H1 (cell line): ENCODE results near the gene DOK1. TPM values are rescaled to one million over a fixed set of nuclear protein-coding genes. Genes with fewer than 3 reads are reported as not detected.

Source experiments
- CTCF ChIA-PET: fragments of 300-600 bp; sonication (Branson Sonifier 250); formaldehyde crosslinking; loops from one replicate; lab custom pipeline; 2021; ENCODE audit not compliant: partially characterized antibody; lab: Charles Lee
- POLR2A ChIA-PET: fragments of 300-600 bp; sonication (Branson Sonifier 250); formaldehyde crosslinking; loops from one replicate; lab custom pipeline; 2021; ENCODE audit warnings: inconsistent platforms; ENCODE audit not compliant: partially characterized antibody; lab: Charles Lee
- DNase-seq, 2 experiments: peaks; one replicate each; pipeline versions ENCODE4 v3.0.0 to v3.0.0-alpha.2; 2010 to 2022; ENCODE audit warnings: low spot score in 2 of 2, low read depth in 1 of 2, mixed read lengths in 1 of 2
- FAIRE-seq: peaks from 2 replicates; lab custom pipeline; 2011; peaks lifted over from hg19 to GRCh38; lab: Jason Lieb, UNC
- H2AFZ ChIP-seq: 2 replicates; pipeline ENCODE4 v1.8.1; 2012; ENCODE audit warnings: low read length, inconsistent platforms
- H2AK5ac ChIP-seq: 2 replicates; pipeline ENCODE4 v1.6.1; 2013; ENCODE audit warnings: low read depth, low read length
- H2BK120ac ChIP-seq: replicated peaks from 2 replicates; pipeline ENCODE3; 2013; ENCODE audit warnings: low read depth, low read length, inconsistent platforms
- H2BK12ac ChIP-seq: 2 replicates; pipeline ENCODE4 v1.6.1; 2013; ENCODE audit warnings: low read depth, low read length
- H2BK15ac ChIP-seq: 2 replicates; pipeline ENCODE4 v1.6.1; 2013; ENCODE audit warnings: low read length
- H2BK20ac ChIP-seq: 2 replicates; pipeline ENCODE4 v1.6.1; 2013; ENCODE audit warnings: low read length
- H2BK5ac ChIP-seq: 2 replicates; pipeline ENCODE4 v1.6.1; 2013; ENCODE audit warnings: low read depth, low read length
- H3K14ac ChIP-seq: 2 replicates; pipeline ENCODE4 v1.6.1; 2013; ENCODE audit warnings: inconsistent platforms; ENCODE audit not compliant: insufficient read length
- H3K18ac ChIP-seq: 2 replicates; pipeline ENCODE4 v1.6.1; 2013; ENCODE audit warnings: low read length; ENCODE audit errors: extremely low read depth
- H3K23ac ChIP-seq: 2 replicates; pipeline ENCODE4 v1.6.1; 2013; ENCODE audit warnings: inconsistent platforms; ENCODE audit not compliant: insufficient read length
- H3K23me2 ChIP-seq: 2 replicates; pipeline ENCODE4 v1.6.1; 2013; ENCODE audit warnings: low read depth, low read length
- H3K27ac ChIP-seq: 2 replicates; pipeline ENCODE4 v1.6.1; 2011; ENCODE audit warnings: low read depth, low read length, inconsistent platforms
- H3K27me3 ChIP-seq, 4 experiments: replicated peaks in 1 of 4; 1 replicate in 1 of 4; 2 replicates in 3 of 4; pipeline versions ENCODE4 v1.6.1 to v1.8.1; 2011 to 2013; ENCODE audit warnings: low read length in 3 of 4, mild to moderate bottlenecking in 3 of 4, inconsistent platforms in 2 of 4, mixed read lengths in 2 of 4, moderate library complexity in 1 of 4; ENCODE audit not compliant: control insufficient read depth in 3 of 4, insufficient read depth in 3 of 4; ENCODE audit errors: extremely low read depth in 1 of 4
- H3K36me3 ChIP-seq, 4 experiments: 2 replicates each; pipeline versions ENCODE4 v1.6.1 to v1.8.1; 2011 to 2013; ENCODE audit warnings: mild to moderate bottlenecking in 4 of 4, low read length in 3 of 4, moderate library complexity in 2 of 4, control low read depth in 1 of 4, inconsistent platforms in 1 of 4; ENCODE audit not compliant: insufficient read depth in 4 of 4, control insufficient read depth in 2 of 4
- H3K4ac ChIP-seq: replicated peaks from 2 replicates; pipeline ENCODE3; 2013; ENCODE audit warnings: low read length, low read depth, mixed read lengths, inconsistent platforms; ENCODE audit not compliant: insufficient read length
- H3K4me1 ChIP-seq, 4 experiments: replicated peaks in 1 of 4; 1 replicate in 1 of 4; 2 replicates in 3 of 4; pipeline versions ENCODE4 v1.6.1 to v1.8.1; 2011 to 2013; ENCODE audit warnings: low read length in 3 of 4, inconsistent platforms in 2 of 4, mixed read lengths in 1 of 4; ENCODE audit not compliant: insufficient read depth in 4 of 4, control insufficient read depth in 3 of 4
- H3K4me2 ChIP-seq, 2 experiments: 2 replicates each; pipeline versions ENCODE4 v1.6.1 to v1.8.1; 2011 to 2013; ENCODE audit warnings: low read depth in 2 of 2, low read length in 2 of 2, control low read depth in 1 of 2, inconsistent platforms in 1 of 2, mild to moderate bottlenecking in 1 of 2; ENCODE audit not compliant: insufficient read depth in 1 of 2
- H3K4me3 ChIP-seq, 4 experiments: fragments of 200-600, 300-600 bp in 1 of 4; sonication (generic), shearing (Covaris generic), sonication (Bioruptor Twin) in 1 of 4; 2 replicates each; pipeline versions ENCODE4 v1.5.1 to v1.8.1; 2011 to 2016; ENCODE audit warnings: low read length in 4 of 4, low read depth in 3 of 4, control low read depth in 2 of 4, inconsistent platforms in 2 of 4, mild to moderate bottlenecking in 2 of 4, mixed read lengths in 1 of 4, moderate library complexity in 1 of 4; ENCODE audit not compliant: insufficient read depth in 2 of 4; ENCODE audit errors: extremely low read depth in 1 of 4
- H3K56ac ChIP-seq: replicated peaks from 2 replicates; pipeline ENCODE3; 2013; ENCODE audit warnings: low read depth, mild to moderate bottlenecking, mixed read lengths, low read length, inconsistent platforms; ENCODE audit not compliant: insufficient read length
- H3K79me1 ChIP-seq: 2 replicates; pipeline ENCODE4 v1.6.1; 2013; ENCODE audit warnings: low read depth, low read length, control low read depth
- H3K79me2 ChIP-seq, 2 experiments: 2 replicates each; pipeline versions ENCODE4 v1.6.1 to v1.8.1; 2012 to 2013; ENCODE audit warnings: low read length in 2 of 2, mild to moderate bottlenecking in 2 of 2, inconsistent platforms in 1 of 2; ENCODE audit not compliant: insufficient read depth in 2 of 2, control insufficient read depth in 1 of 2
- H3K9ac ChIP-seq, 4 experiments: replicated peaks in 1 of 4; 1 replicate in 1 of 4; 2 replicates in 3 of 4; pipeline versions ENCODE4 v1.6.1 to v1.8.1; 2011 to 2013; ENCODE audit warnings: low read depth in 3 of 4, low read length in 3 of 4, control low read depth in 2 of 4, mild to moderate bottlenecking in 2 of 4, moderate library complexity in 2 of 4, inconsistent platforms in 1 of 4; ENCODE audit errors: extremely low read depth in 1 of 4
- H3K9me3 ChIP-seq, 2 experiments: 2 replicates each; pipeline versions ENCODE4 v1.6.1 to v1.8.1; 2012 to 2013; ENCODE audit warnings: mild to moderate bottlenecking in 2 of 2, moderate library complexity in 2 of 2, control low read depth in 1 of 2, inconsistent platforms in 1 of 2, low read depth in 1 of 2, low read length in 1 of 2, mixed read lengths in 1 of 2; ENCODE audit not compliant: insufficient read depth in 2 of 2
- H4K20me1 ChIP-seq, 2 experiments: replicated peaks in 1 of 2; 2 replicates each; pipeline versions ENCODE3 to v1.8.1; 2011 to 2013; ENCODE audit warnings: inconsistent platforms in 2 of 2, low read length in 2 of 2, mild to moderate bottlenecking in 1 of 2; ENCODE audit not compliant: insufficient read depth in 2 of 2, control insufficient read depth in 1 of 2
- H4K5ac ChIP-seq: 2 replicates; pipeline ENCODE4 v1.6.1; 2013; ENCODE audit warnings: low read length, low read depth, mixed read lengths, inconsistent platforms; ENCODE audit not compliant: insufficient read length
- H4K8ac ChIP-seq: 2 replicates; pipeline ENCODE4 v1.8.0; 2013; ENCODE audit warnings: mild to moderate bottlenecking, moderate library complexity, low read length, inconsistent platforms; ENCODE audit not compliant: insufficient read depth; ENCODE audit errors: extremely low read depth
- H4K91ac ChIP-seq: replicated peaks from 2 replicates; pipeline ENCODE3; 2013; ENCODE audit warnings: low read length, mixed read lengths, inconsistent platforms; ENCODE audit not compliant: insufficient read length
- BCL11A ChIP-seq, 2 experiments: IDR thresholded peaks; one replicate each; pipeline ENCODE4 v1.6.1; 2011; ENCODE audit warnings: low read depth in 2 of 2, low read length in 2 of 2, mild to moderate bottlenecking in 2 of 2
- E2F6 ChIP-seq: IDR thresholded peaks from 2 replicates; pipeline ENCODE4 v1.6.1; 2012; ENCODE audit warnings: inconsistent platforms
- EGR1 ChIP-seq: IDR thresholded peaks from 2 replicates; pipeline ENCODE4 v1.6.1; 2011; ENCODE audit warnings: low read depth, low read length, borderline replicate concordance
- EZH2 ChIP-seq: fragments of 200-600 bp; sonication (generic); IDR thresholded peaks from 2 replicates; pipeline ENCODE4 v1.7.1; 2012; ENCODE audit warnings: low read depth, mild to moderate bottlenecking, moderate library complexity, low read length, inconsistent platforms; ENCODE audit not compliant: severe bottlenecking
- MAX ChIP-seq: IDR thresholded peaks from 2 replicates; pipeline ENCODE4 v1.6.1; 2012; ENCODE audit warnings: inconsistent platforms
- PHF8 ChIP-seq: fragments of 200-600 bp; sonication (generic); conservative IDR thresholded peaks from 2 replicates; pipeline ENCODE4 v1.7.1; 2012; ENCODE audit warnings: low read depth, mild to moderate bottlenecking, inconsistent platforms, low read length, moderate library complexity
- SRF ChIP-seq: IDR thresholded peaks from 2 replicates; pipeline ENCODE4 v1.6.1; 2011; ENCODE audit warnings: mild to moderate bottlenecking, low read depth, low read length, moderate library complexity
- TCF12 ChIP-seq: IDR thresholded peaks from 2 replicates; pipeline ENCODE4 v1.6.1; 2011; ENCODE audit warnings: low read depth, mild to moderate bottlenecking, low read length
- whole genome bisulfite sequencing, 2 experiments: shearing (Covaris generic) in 1 of 2; methylation state at CpG; one replicate each; pipeline versions ENCODE4 v1.1.6 to v1.1.7; 2013 to 2015; ENCODE audit warnings: low lambda C conversion rate in 2 of 2, mixed read lengths in 2 of 2, inconsistent platforms in 1 of 2, low coverage in 1 of 2, missing lambda C conversion rate in 1 of 2; ENCODE audit not compliant: insufficient replicate concordance in 2 of 2, insufficient coverage in 1 of 2, insufficient read length in 1 of 2; ENCODE audit errors: extremely low coverage in 1 of 2, missing lambda C conversion rate in 1 of 2; 5-methylcytosine and 5-hydroxymethylcytosine counted together
- polyA plus RNA-seq, 7 experiments: library from polyadenylated mRNA; depleted of rRNA in 3 of 7; stranded (reverse) in 5 of 7; unstranded in 2 of 7; fragments of >200 nt in 5 of 7; fragments of 200-250 nt in 2 of 7; gene quantifications; 1 replicate in 5 of 7; 2 replicates in 1 of 7; 4 replicates in 1 of 7; pipeline versions ENCODE4 v1.2.1 to v1.2.3, GENCODE V29; 2011 to 2013; ENCODE audit warnings: missing spikeins in 2 of 7, mixed read lengths in 2 of 7
- total RNA-seq: library from RNA; stranded (reverse); fragmentation: NEBNext Ultra II Directional; extraction: Animal tissue kit (Norgen Biotek cat#: 25700); gene quantifications from 2 replicates; pipeline ENCODE4 v1.2.1, GENCODE V29; 2021

Gene DOK1
- total and polyA plus RNA-seq, 2 of the 8 experiments (the other 6 are each of a cell fraction or from before 2014, with no cell fraction given): 11.0 to 14.3 TPM

GRCh38 chr2:74530239-74531187 lies 24.0 kb upstream of the DOK1 start:
- Histone ChIP-seq H2BK5ac (no peak overlapping the region), H2AK5ac (no peak overlapping the region), H3K79me2 (peaks cover 0 to 18% of the 10 kb centered on the region in 2 experiments; a peak in 2 of 4 replicates), H3K36me3 (peaks cover 6 to 31% (median 25%) of the 10 kb centered on the region in 4 experiments; a peak in 7 of 8 replicates), H3K4me3 (peak overlapping the region; percentile 64 to 99 (median 87)), H4K91ac (no peak overlapping the region), H3K23ac (no peak overlapping the region), H4K8ac (peak overlapping the region; percentile 26; the same call in 1 of the 2 replicates), H3K18ac (peak overlapping the region; percentile 21; the same call in 1 of the 2 replicates), H2BK120ac (no peak overlapping the region), H2BK15ac (no peak overlapping the region), H3K14ac (no peak overlapping the region), H2BK20ac (no peak overlapping the region), H2AFZ (peak overlapping the region; percentile 10; the same call in 1 of the 2 replicates), H3K79me1 (peaks cover 10% of the 10 kb centered on the region), H4K20me1 (peaks cover 6 to 9% of the 10 kb centered on the region in 2 experiments), H3K56ac (no peak overlapping the region), H3K23me2 (peaks cover 9% of the 10 kb centered on the region; the same call in 1 of the 2 replicates), H4K5ac (no peak overlapping the region), H3K9me3 (no peaks in the 10 kb centered on the region), H3K4me1 (peaks cover 4 to 13% (median 6%) of the 10 kb centered on the region in 4 experiments; a peak in 6 of 7 replicates), H3K4ac (no peak overlapping the region), H3K27me3 (no peaks in the 10 kb centered on the region; a peak in 1 of 7 replicates), H2BK12ac (no peak overlapping the region), H3K27ac (no peak overlapping the region), H3K9ac (peak overlapping the region; percentile 47 to 89 (median 63); a peak in 6 of 7 replicates), H3K4me2 (peak overlapping the region; percentile 84 to 88)
- no peak for FAIRE-seq
- TF ChIP-seq SRF: no peak
- no peak for TF ChIP-seq BCL11A (IDR thresholded peaks at IDR 0.05; ENCODE audit: low read depth in 2 of 2, low read length in 2 of 2)
- no peak for TF ChIP-seq EGR1
- peak; percentile 68 for TF ChIP-seq MAX
- TF ChIP-seq PHF8: peak; percentile 38; the same call in 1 of the 2 replicates
- no peak for TF ChIP-seq TCF12
- TF ChIP-seq EZH2: peak; percentile 12
- peak; percentile 92 for TF ChIP-seq E2F6
- DNase-seq: no peak
- 23% methylated on average over 47 of the region's 54 CpGs; no CpG with 5 or more reads in 1 of the 2 experiments for WGBS, 2 experiments
- CTCF ChIA-PET: interaction anchor here (0.6 to 7.0 kb wide), 12 partner anchors 8 to 77 kb away, joined by 3 to 53 read pairs (median 3); partner anchors contain the start of genes CCDC142 and TTC31
- POLR2A ChIA-PET: interaction anchor here (0.8 to 5.9 kb wide), 21 partner anchors 8 to 90 kb away, joined by 3 to 73 read pairs (median 9); partner anchors contain the start of genes CCDC142, LBX2, LOXL3 and MRPL53
